ENCODE data around the gene OR4S2.
A peak's percentile ranks its signal among the peaks of the same experiment; 100 is the strongest.

The OR4S2 gene

GRCh38 chr11:55648027-55648426, at the start of gene OR4S2:
TSS of gene OR4S2 (plus strand) at chr11:55648327. CDS start at chr11:55650904, 2,577 bp downstream.
- Mint-ChIP-seq H3K9me3 (peaks cover 9% of the 10 kb centered on the region), H3K36me3 (ENCODE audit: low read depth) (no peaks in the 10 kb centered on the region), H3K27ac (no peak within 1 kb of the TSS), H3K4me3 (no peak within 1 kb of the TSS), H3K4me1 (no peaks in the 10 kb centered on the region), H3K27me3 (no peaks in the 10 kb centered on the region)
- ATAC-seq (no peak), DNase-seq (no peak)

DNA sequence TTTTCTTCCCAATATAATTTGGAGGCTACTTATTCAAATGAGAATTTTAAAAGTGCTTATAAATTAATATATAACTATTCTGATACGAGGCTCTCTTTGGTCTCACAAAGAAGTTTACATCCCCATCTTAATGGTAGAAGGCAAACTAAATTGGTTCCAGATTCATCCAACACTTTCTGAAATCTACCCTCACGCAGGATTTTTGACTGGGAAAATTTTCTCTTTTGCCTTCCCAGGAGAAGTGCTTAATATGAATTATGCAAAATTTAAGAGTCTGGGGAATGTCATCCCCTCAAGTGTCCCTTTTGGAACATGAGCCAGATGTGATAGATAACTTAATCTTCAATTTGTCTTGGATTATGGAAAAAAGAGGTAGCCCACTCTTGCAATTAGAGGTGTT, 40.6 kb upstream of the OR4S2 start, which contains the start of gene OR4C11:
OR4C11 (minus strand) TSS at position 101 of the 400 bp plus-strand sequence. CDS start 3,272 bp downstream, outside the sequence.
- H3K36me3 Mint-ChIP-seq (ENCODE audit: low read depth) = no peaks in the 10 kb centered on the region
- DNase-seq (no peak), ATAC-seq (no peak)
- H3K9me3 Mint-ChIP-seq = peaks cover 24% of the 10 kb centered on the region
- H3K27me3 Mint-ChIP-seq = no peaks in the 10 kb centered on the region
- H3K4me1 Mint-ChIP-seq = no peaks in the 10 kb centered on the region
- H3K27ac Mint-ChIP-seq = no peak within 1 kb of the TSS
- H3K4me3 Mint-ChIP-seq = no peak within 1 kb of the TSS

DNA sequence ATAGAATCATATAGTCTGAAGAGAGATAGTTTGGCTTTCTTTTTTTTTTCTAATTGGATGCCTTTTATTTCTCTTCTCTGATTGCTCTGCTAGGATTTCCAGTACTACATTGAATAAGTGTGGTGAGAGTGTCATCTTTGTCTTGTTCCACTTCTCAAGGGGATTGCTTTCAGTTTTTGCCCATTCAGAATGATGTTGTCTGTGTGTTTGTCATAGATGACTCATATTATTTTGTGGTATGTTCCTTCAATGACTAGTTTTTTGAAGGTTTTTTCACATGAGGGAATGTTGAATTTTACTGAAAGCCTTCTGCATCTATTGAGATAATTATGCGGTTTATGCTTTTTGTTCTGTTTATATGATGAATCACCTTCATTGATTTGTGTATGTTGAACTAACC, 23.6 kb upstream of the OR4S2 start:
- DNase-seq (no peak), ATAC-seq (no peak)
- Mint-ChIP-seq H3K9me3 (peaks cover 43% of the 10 kb centered on the region), H3K36me3 (ENCODE audit: low read depth) (no peaks in the 10 kb centered on the region), H3K4me1 (no peaks in the 10 kb centered on the region), H3K4me3 (no peak overlapping the region), H3K27me3 (no peaks in the 10 kb centered on the region), H3K27ac (no peak overlapping the region)

GRCh38 chr11:55634813-55635212, 13.3 kb upstream of the OR4S2 start, which contains the start of gene OR4P4:
TSS of gene OR4P4 (plus strand) at chr11:55635113.
- Mint-ChIP-seq H3K9me3 (peaks cover 15% of the 10 kb centered on the region), H3K27ac (no peak within 1 kb of the TSS), H3K36me3 (ENCODE audit: low read depth) (no peaks in the 10 kb centered on the region), H3K4me3 (no peak within 1 kb of the TSS), H3K4me1 (no peaks in the 10 kb centered on the region), H3K27me3 (no peaks in the 10 kb centered on the region)
- ATAC-seq (no peak), DNase-seq (no peak)

- no peaks in the 10 kb centered on the region for H3K36me3 Mint-ChIP-seq (ENCODE audit: low read depth)
- H3K27ac Mint-ChIP-seq = no peak overlapping the region
- H3K4me3 Mint-ChIP-seq = no peak overlapping the region
- H3K9me3 Mint-ChIP-seq = peaks cover 9% of the 10 kb centered on the region
- no peak for ATAC-seq
- no peaks in the 10 kb centered on the region for H3K4me1 Mint-ChIP-seq
- no peaks in the 10 kb centered on the region for H3K27me3 Mint-ChIP-seq
- DNase-seq = no peak
Observed at GRCh38 chr11:55652560-55652959, 4.4 kb downstream of the OR4S2 start.

GRCh38 chr11:55655096-55655495, 7.0 kb downstream of the OR4S2 start:
- ATAC-seq (no peak), DNase-seq (no peak)
- Mint-ChIP-seq H3K36me3 (ENCODE audit: low read depth) (no peaks in the 10 kb centered on the region), H3K4me1 (no peaks in the 10 kb centered on the region), H3K9me3 (peaks cover 6% of the 10 kb centered on the region), H3K27me3 (no peaks in the 10 kb centered on the region), H3K27ac (no peak overlapping the region), H3K4me3 (no peak overlapping the region)

DNA sequence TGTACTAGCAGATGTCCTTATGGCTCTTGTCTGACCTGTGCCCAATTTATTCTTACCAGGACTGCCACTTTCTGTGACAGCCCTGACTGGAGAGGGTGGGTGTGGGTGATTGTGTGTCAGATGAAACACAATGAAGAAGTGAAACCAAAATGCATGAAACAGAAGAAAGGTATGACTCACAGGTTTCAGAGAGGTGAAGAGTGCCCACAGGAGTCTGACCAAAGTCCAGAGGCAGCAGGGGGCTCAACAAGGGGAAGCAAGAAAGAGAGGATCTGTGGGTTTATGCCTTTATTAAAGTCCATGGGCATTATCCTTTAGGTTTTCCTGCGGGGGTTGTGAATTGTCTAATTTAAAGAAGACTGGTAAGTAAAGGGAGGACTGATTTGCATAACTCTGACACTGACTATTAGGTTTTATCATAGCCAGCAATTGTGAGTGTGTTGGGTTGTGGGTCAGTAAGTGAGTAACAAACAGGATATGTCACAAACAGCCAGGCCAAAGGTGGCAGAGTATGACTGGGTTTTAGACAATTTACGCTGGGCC, 10.0 kb downstream of the OR4S2 start:
- no peak overlapping the region for H3K27ac Mint-ChIP-seq
- no peaks in the 10 kb centered on the region for H3K27me3 Mint-ChIP-seq
- H3K9me3 Mint-ChIP-seq = peaks cover 7% of the 10 kb centered on the region
- ATAC-seq (peak; percentile 36), DNase-seq (no peak)
- no peak overlapping the region for H3K4me3 Mint-ChIP-seq
- no peaks in the 10 kb centered on the region for H3K4me1 Mint-ChIP-seq
- H3K36me3 Mint-ChIP-seq (ENCODE audit: low read depth) = no peaks in the 10 kb centered on the region

GRCh38 chr11:55658608-55659007, 10.5 kb downstream of the OR4S2 start:
- Mint-ChIP-seq H3K27me3 (no peaks in the 10 kb centered on the region), H3K27ac (no peak overlapping the region), H3K4me3 (no peak overlapping the region), H3K36me3 (ENCODE audit: low read depth) (no peaks in the 10 kb centered on the region), H3K9me3 (peaks cover 8% of the 10 kb centered on the region), H3K4me1 (no peaks in the 10 kb centered on the region)
- ATAC-seq (no peak), DNase-seq (no peak)

GRCh38 chr11:55661901-55662300, 13.8 kb downstream of the OR4S2 start, which contains the start of gene OR4C6:
TSS of gene OR4C6 (plus strand) at chr11:55662201. CDS start at chr11:55665167, 2,966 bp downstream.
- peaks cover 16% of the 10 kb centered on the region for H3K9me3 Mint-ChIP-seq
- ATAC-seq = no peak

DNA sequence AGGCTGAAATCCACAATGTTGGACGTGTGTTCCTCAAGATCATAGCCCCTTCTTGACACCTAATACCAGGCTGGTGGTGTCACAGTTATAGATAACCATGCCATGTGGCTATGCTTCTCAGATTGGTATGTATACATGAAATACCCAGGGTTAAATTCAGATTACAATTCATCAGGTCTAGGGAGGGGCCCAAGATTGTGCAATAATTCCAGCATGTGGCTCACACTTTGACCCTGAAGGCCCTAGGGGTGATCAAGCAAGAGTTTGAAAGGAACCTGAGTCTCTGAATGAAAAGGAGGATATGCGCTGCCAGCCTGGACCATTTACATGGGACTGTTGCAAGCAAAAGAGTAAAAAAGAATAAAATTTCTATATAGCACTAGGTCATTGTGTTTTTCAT, 21.2 kb downstream of the OR4S2 start:
- Mint-ChIP-seq H3K4me1 (no peaks in the 10 kb centered on the region), H3K4me3 (no peak overlapping the region), H3K27me3 (no peaks in the 10 kb centered on the region), H3K27ac (no peak overlapping the region), H3K9me3 (peaks cover 18% of the 10 kb centered on the region), H3K36me3 (ENCODE audit: low read depth) (no peaks in the 10 kb centered on the region)
- DNase-seq (no peak), ATAC-seq (no peak)

More at GRCh38 chr11:55661901-55662300, 13.8 kb downstream of the OR4S2 start, which contains the start of gene OR4C6:
- Mint-ChIP-seq H3K27ac (no peak within 1 kb of the TSS), H3K4me1 (no peaks in the 10 kb centered on the region), H3K36me3 (ENCODE audit: low read depth) (no peaks in the 10 kb centered on the region), H3K27me3 (no peaks in the 10 kb centered on the region), H3K4me3 (no peak within 1 kb of the TSS)
- DNase-seq = no peak

- Mint-ChIP-seq H3K9me3 (no peaks in the 10 kb centered on the region), H3K27ac (no peak overlapping the region), H3K27me3 (no peaks in the 10 kb centered on the region), H3K4me1 (no peaks in the 10 kb centered on the region), H3K4me3 (no peak overlapping the region), H3K36me3 (ENCODE audit: low read depth) (no peaks in the 10 kb centered on the region)
- ATAC-seq = no peak
- DNase-seq = no peak
Observed at GRCh38 chr11:55673860-55674259, 25.7 kb downstream of the OR4S2 start.

DNA sequence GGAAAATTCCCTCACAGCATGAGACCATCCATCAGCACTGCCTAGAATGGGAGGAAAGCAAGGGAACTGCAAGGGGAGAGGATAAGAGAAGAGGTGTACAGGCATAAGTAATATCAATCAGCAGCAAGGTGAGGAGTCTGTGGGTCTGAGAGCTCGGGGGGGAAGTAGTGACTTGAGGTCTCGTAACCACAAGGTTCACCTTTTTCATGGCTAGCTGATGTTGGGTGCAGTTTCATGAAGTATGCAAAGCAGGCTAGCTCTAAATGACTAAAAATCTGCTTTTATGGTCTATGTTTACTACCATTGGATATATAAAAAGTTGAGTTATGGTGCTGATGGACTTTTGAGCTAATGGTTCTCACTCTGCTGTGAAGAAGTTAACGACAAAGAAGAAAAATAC, 49.7 kb downstream of the OR4S2 start:
- no peaks in the 10 kb centered on the region for H3K27me3 Mint-ChIP-seq
- ATAC-seq (no peak), DNase-seq (no peak)
- H3K9me3 Mint-ChIP-seq = peaks cover 15% of the 10 kb centered on the region
- no peaks in the 10 kb centered on the region for H3K4me1 Mint-ChIP-seq
- no peak overlapping the region for H3K4me3 Mint-ChIP-seq
- H3K36me3 Mint-ChIP-seq (ENCODE audit: low read depth) = no peaks in the 10 kb centered on the region
- H3K27ac Mint-ChIP-seq = no peak overlapping the region

DNA sequence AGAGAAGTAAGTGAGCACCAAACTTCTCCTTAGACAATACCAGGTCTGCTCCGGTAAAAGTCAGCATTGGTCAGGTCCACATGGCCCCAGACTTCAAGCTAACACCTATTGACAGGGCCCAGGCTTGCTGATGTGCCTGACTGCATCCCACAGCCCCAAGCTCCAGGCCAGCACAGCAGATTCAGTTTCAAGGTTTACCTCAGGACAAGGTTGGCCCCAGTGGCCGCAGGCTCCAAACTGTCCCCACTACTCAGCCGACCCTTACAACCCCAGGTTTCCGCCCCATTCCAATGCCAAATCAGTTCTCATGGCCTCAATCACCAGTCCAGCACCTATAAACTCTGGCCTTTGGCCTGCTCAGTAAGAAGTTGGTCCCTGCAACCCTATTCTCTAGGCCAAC, 53.3 kb downstream of the OR4S2 start:
- Mint-ChIP-seq H3K36me3 (ENCODE audit: low read depth) (no peaks in the 10 kb centered on the region), H3K9me3 (peaks cover 23% of the 10 kb centered on the region), H3K27me3 (no peaks in the 10 kb centered on the region), H3K4me3 (no peak overlapping the region), H3K27ac (no peak overlapping the region), H3K4me1 (no peaks in the 10 kb centered on the region)
- ATAC-seq (no peak), DNase-seq (no peak)
